Activated T-helper 1 cell treated with anti-CD3 and anti-CD28 coated beads, Interleukin-2, amount 50 U/mL, for 16 hours (primary cell): ENCODE measurements around the gene PIP4K2B.
A peak's percentile ranks its signal among the peaks of the same experiment; 100 is the strongest.

ENCODE experiments used
- DNase-seq, 2 donors: peaks; one replicate each; pipeline ENCODE4 v3.0.0-alpha.2; 2020; ENCODE audit warnings: low read depth in 1 of 2, low spot score in 1 of 2

PIP4K2B gene

DNA sequence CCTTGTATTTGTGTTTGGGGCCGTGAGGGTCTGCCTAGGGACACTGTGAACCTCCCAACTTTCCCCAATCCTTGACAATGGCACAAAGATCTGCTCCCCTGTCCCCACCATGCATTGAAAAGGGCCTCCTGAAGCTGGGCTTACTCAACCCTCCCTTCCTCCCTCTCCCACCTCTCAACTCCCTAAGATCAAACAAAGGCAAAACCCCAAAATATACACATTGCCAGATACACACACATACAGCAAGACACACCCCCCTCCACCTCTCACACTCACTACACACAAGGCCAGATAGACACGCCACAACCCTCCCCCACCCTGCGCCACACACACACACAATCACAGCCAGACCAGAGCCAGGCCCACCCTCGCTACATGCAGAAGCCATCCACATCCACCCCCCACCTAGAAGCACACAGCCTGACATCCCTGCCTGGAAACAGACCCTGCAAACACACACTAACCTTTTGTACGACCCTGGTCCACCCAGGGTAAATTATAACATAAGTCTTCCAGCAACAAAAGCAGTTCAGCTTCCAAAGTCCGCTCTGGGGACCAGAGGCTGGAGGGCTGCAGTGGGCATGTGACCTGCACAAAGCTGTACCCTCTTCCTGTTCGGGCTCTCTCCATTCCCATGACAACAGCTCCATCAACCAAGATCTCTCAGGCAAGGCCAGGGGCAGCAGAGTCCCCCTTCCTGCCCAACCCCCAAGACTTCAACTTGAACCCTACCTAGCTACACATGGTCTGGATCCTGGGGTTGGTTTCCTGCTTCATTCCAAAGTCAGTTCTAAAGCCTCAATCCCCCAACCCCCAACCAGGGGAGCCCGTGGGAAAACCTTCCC lies 53.1 kb downstream of the PIP4K2B start:
- no peak for DNase-seq

DNA sequence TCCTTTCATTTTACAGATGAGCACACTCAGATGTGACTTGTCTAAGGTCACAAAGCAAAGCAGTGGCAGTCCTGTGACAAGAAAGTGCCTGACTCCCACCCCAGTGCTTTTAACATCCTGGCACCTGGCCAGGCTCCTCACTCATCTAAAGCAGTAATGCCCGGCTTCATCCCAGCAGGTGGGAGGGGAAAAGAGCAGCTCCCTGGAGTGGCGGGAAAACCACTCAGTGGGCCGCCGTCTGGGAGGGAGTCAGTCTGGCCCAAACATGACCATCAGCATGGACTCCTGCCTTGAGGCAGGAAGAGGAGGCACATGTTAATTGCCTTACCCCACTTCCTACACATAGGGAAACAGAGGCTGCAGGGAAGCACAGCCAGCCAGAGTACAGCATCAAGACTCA lies 53.8 kb downstream of the PIP4K2B start:
- no peak for DNase-seq

DNA sequence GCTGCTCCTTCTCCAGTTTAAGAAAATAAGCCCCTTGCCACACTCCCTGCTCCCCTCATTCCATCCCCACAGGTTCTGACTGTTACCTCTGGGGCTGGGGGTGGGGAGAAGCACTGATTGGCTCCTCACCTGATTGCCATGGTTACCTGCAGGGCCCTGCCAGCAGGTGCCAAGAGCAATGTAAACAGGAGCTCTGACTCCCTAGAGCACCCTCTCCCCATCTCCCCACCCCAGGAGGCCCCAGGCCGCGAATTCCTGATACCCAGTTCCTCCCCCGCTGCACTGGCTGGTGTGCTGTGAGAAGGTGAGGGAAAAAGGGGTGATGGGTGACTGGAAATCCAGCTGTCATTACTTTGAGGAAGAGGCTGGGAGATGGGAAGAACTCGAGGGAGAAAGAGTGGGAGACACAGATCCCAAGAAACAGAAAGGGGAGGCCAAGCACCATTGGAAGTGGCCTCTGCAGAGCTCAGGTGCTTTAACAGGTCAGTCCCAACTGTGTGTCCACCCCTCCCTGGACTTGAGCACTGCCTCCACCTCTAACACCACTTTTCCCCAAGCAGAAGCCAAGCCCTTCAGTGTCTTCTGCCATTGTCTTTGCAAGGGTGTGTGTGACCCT lies 55.7 kb downstream of the PIP4K2B start:
- DNase-seq: no peak

DNA sequence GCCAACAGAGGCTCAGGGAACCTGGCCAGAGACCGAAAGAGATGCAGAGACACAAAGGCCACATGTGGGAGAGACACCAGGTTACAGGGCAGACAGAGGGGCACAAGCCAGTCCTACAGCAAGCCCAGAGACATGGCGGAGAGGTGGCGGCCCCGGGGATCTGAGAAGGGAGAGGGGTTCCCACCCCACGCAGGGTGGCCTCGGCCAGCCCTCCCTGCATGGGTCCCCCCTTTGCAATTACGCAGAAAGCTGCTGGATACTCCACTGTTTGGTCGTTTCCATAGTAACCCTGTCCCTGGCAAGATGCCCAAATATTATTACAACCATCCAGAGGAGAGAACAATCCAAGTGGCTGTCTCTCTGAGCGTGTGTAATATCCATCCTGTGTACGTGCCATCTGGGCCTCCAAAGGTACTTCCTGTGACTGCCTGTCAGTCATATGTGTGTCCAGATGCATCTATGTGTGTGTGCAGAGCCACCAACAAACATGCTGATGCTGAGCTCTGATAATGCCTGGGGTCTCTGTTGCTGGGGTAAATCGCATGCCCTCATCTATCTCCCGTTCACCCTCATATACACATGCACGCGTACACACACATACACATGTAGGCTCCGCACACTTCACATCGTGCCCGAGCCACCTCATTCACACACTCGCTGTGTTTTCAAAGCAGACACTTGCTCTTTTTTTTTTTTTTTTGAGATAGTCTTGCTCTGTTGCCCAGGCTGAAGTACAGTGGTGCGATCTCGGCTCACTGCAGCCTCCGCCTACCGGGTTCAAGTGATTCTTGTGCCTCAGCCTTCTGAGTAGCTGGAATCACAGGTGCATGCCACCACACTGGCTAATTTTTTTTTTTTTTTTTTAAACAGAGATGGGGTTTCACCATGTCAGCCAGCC lies 56.7 kb downstream of the PIP4K2B start:
- no peak for DNase-seq

DNA sequence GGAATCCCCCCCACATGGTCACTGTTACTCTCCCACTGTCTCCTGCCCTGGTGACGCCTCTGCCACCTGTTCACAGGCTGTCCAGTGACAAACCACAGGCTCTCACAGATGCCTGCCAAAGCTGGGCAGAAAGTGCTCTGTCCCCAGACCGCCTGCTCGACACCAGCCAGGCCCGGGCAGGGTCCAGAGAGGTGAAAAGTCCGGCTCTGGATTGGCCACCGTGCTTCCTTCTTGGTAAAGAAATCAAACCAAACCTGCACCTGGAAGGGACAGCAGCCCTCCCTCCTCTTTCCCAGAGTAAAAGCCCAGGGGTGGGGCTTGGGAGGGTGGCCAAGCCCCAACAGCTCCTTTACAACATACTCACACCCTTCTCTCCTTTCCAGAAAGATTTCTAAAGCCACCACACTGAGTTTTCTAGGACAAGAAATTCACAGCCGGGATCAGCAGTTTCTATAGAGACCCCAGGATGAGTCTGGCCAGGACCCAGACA lies 57.4 kb downstream of the PIP4K2B start:
- no peak for DNase-seq

DNA sequence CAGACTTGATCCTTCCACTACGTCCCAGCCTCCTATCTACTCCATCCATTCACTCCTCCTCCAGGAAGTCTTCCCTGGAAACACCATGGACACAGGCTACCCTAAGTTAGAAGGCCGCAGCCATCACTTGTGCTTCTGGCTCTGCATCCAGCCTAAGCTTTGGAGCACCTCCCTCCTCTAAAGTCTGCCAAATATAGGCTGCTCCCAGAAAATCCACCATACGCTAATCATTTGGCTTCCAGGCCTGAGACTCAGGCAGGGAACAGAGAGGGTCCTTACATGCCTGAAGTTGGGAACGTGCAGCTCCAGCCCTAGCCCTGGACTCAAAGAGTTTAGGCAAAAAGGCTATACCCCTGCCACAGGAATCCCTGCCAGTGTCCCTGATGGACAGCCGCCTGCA lies 57.9 kb downstream of the PIP4K2B start:
- no peak for DNase-seq

DNA sequence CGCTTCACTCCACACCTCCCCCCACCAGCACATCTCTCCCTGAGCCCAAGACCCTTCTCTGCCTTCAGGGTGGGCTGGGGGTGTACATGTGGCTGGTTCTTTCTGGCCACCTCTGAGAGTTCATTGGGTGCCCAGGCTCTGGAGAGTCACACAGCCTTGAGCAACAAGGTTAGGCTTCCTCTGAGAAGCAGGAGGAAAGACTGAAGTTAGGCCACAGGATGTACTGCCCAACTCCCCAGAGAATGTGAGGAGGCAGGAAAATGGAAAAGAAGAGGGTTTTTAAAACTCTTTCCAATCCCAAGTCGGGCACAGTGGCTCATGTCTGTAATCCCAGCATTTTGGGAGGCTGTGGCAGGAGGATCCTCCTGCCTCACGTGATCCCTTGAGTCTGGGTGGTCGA lies 58.5 kb downstream of the PIP4K2B start:
- DNase-seq: no peak

DNA sequence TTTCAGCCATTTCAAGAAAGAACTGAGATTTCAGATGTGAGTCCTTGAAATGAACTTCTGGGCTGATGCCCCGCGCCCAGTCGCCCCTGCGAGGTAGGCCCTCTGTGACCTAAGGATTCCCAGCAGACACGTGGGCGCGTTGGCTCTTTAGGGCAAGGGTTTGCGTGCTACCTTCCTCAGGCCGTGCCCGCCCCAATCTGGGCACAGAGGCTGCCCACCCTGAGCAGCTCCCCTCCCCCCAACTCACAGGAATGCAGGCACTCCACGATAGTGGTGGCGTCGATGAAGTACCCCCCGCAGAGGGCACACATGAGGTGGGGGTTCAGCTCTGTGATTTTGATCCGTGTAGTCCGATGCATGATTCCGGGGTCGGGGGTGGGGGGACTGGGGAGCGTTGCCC lies 59.3 kb downstream of the PIP4K2B start:
- DNase-seq: no peak

DNA sequence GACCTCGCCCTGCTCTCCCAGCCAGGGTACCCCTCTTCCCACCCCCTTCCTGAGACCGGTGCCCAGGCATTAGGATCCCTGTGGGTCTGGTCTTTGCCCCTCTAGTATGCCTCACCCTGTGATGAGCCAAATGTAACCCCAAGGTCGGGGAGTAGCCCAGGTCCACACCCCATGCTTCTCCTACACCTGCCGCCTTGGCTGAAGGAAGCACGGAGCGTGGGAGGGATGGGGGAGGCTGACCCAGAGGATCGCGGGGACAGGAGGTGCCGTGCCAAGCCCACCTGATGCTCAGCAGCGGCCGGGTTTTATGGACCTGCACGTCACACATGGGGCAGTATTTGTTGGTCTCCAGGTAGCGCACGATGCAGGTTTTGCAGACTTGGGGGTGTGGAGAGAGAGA lies 60.1 kb downstream of the PIP4K2B start:
- DNase-seq: no peak

DNA sequence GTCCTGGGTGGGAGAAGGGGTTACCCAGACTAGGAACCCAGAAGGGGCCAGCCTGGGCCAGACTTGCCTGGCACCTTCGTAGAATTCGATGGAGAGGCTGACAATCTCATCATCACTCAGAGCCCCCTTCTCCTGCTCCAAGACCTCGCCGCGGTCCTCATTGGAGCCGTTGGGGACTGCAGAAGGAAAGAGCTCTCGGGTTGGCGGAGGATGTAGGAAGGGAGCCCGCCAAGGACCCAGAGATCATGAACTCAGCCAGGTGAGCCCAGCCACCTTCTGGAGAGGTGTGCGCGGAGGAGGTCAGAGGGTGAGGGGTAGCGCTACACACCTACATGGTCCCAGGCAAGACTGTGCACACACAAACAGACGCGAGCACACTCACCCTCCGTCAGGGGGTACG lies 60.7 kb downstream of the PIP4K2B start:
- no peak for DNase-seq

DNA sequence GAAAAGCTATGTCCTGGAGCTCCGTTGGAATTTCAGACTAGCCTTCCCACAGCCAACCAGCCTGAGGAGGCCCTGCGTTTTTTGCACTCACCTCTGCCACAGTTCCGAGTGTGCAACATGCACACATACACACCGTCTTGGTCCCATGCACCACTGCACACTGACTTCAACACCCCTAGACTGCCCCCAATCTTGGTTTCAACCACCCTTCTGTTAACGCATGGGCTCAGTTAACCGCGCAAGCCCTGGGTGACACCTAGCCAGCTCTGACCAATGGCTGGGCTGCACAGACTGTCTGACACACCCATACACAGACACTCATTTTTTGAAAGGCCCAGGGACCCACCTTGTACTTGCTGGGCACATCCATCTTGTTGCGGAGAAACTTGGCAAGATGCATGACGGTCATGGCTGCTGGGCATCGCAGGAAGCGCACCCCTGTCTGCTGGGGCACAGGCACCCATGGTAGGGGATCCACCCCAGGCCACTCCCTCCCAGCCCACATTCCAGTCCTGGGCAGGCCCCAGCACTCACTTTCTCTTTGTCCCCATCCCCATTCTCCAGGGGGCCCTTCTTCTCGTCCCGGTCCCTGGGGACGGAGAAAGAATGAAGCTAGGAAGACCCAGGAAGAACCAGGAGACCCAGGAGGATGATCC lies 61.2 kb downstream of the PIP4K2B start:
- no peak for DNase-seq

DNA sequence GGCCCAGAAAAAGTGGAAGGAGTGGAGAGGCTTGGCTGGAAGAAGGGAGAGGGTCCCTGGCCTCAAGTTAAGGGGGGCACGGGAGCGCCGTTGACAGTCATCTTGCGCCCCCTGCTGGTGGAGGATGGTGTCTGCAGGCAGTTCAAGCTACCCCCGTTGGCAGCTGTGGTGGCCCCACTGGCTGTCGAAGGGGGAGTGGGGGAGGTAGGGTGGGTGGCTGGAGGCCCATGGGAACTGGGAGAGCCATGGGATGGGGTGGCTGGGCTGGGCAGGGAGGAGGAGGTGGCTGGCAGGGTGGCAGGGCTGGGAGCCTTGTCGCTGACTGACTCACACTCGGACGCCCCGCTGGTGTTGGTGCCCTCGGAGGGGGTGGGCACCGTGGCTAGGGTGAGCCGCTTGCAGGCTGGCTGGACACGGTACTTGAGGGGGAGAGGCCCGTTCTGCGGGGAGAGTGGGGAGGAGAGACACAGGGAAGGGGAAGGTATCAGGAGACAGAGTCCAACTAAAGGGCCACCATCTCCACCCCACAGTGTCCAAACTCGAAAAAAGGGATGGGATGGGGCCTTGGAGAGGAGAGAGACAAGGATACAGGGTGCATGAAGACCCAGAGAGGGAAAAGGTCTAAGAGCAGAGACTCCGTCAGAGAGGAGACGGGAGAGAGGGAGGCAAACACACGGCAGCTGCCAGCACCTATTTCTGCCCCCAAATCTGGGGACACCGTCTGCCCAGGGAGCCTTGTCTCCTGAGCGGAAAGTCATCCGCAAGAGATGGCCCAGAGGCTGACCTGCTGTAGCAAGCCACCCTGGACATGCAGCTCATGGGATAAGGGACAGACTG lies 64.0 kb downstream of the PIP4K2B start:
- peak; percentile 62 to 65 for DNase-seq

DNA sequence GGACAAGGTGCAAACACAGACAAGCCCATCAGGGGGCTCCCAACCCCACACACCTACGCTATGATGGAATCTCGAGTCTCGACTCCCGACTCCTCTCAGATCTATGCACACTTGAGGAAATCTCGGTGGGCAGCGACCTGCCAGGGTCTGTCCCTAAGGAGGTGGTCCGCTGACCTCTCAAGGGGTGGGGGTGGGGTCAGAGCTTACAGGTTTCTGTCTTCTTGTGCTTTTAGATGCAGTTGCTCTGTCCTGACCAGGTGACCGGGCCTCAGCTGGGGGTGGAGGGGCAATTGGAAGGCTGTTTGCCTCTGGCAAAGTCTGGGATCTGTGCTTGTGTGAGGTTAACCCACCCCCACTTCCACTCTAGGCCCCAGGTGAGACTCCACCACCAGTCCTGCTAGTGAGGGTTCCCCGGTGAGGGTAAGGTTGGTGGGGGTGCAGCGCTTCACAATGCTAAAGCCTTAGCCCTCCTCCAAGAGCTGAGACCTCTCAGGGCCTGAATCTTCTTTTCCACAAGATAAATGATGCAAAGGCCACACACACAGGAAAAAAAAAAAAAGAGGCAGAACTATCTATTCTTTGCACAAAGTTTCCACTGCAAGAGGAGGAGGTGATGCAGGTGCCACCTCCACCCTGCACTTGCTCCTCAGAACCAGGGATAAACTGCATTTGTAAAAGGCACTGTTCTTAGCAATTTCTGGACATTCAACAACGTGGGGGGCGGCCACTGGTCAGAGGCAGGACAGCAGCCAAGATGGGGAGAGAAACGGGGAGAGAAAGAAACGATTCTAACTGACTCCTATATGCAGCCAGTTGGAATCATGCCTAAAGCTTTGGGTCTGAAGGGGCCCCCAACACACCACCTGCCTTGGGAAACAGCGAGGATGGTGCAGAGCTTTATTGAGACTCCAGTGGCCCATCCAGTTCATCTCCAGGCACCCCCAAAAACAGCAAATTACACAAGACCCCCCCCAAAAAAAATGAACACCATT lies 65.1 kb downstream of the PIP4K2B start:
- DNase-seq: no peak

DNA sequence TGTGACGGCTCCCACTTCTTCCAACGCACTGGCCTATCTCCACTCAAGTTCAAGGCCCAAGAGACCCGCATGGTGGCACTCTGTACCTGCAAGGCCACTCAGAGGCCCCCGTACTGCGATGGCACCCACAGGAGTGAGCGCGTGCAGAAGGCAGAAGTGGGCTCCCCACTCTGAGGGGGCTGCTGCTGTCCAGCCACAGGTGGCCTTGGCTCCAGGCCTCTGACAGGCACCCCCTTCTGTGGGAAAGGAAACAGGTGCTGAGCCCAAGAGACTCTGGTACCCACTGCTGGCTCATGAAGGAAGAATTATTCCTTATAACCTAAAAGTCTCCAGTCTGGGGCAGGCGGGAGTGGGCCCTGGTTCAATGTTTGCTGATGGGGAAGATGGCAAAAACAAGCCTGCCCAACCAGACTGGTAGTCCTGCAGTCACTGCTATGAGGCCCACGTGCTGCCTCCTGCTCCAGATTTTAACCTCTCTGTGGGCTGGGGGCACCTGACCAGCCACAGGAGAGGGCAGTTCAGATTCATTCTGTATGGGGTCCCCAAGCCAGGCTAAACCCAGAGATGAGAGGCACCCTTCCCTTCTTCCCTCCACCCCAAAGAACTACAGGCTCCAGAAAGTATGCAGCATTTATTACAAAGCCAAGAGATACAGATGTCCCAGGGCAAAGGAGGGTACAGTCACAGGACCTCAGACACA lies 65.9 kb downstream of the PIP4K2B start:
- no peak for DNase-seq

DNA sequence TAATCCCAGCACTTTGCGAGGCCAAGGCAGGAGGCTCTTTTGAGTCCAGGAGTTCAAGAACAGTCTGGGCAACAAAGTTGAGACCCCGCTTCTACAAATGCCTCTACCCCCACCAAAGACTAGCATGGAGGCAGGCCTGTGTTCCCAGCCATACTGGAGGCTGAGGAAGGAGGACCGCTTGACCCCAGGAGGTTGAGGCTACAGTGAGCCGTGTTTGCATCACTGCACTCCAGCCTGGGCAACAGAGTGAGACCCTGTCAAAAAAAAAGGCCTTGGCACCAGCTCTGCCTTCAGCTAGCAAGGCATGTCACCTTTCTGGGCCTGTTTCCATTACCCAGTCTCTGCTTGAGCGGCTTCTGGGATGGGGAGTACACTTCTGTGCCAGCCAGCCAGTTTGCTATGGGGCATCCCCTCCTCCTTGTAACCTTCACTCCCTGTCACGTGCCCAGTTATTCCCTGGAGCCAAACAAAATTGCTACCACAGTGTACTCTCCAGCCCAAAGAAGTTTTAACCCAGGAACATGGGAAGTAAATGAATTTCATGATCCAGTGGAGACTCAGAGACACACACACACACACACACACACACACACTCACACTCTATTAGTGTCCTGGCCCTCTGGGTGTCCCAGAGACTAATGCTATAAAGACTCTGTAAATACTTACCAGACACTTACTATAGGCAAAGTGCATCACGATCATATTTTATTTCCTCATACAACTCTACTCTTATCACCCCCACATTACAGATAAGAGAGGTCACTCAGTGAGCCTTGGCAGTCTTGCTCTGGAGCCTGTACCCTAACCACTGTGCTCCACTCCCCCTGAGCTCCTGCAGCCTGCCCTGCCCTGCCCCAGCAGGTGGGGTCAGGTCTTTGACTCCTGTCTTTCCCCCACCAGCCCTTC lies 66.7 kb downstream of the PIP4K2B start:
- DNase-seq: no peak

DNA sequence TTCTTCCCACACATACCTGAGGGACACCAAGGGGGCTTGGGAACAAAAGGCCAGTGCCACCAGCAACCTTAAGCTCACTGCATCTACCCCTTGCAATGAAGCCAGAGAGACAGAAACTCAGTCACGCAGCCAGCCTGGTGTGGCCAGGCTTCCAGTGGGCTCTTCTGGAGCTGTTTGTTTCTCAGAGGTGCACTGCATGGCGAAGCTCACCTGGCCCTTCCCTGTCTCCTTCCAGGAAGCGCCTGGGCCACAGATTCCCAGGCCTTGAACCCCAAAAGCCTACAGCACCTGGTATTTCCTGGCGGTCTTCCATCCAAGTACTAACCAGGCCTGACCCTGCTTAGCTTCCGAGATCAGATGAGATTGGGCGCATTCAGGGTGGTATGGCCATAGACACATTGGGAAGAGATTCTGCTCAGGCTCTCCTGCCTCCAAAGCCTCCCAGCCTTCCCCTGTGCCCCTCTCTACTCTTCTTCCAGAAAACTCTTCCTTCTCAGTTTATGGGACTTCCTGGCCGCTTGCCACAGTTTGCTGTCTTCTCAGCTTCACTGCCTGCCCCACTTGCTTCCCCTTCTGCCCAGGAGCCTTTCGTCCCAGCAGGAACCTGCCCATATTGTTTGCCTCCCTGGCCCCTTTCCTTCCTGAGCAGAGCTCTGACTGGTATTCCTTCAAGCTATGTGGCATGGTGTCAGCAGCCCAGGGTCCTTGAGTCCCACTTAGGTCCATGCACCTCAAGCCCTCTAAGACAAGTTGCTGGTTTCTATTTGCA lies 67.6 kb downstream of the PIP4K2B start:
- no peak for DNase-seq
